Neuronal stem cell (in vitro differentiated cells): Measurements from ENCODE around the gene LMNA.
A peak's percentile ranks its signal among the peaks of the same experiment; 100 is the strongest.

Source experiments
- DNase-seq: peaks from one replicate; pipeline ENCODE4 v3.0.0-alpha.2; 2013; ENCODE audit warnings: low spot score
- H2AFZ ChIP-seq: one replicate; pipeline ENCODE4 v1.6.1; 2013; ENCODE audit warnings: mild to moderate bottlenecking, low read length, inconsistent platforms
- H2AK5ac ChIP-seq: 2 replicates; pipeline ENCODE4 v1.6.1; 2013; ENCODE audit warnings: low read depth, mild to moderate bottlenecking, inconsistent platforms, low read length, moderate library complexity, mixed read lengths
- H2BK120ac ChIP-seq: 2 replicates; pipeline ENCODE4 v1.6.1; 2013; ENCODE audit warnings: low read depth, mild to moderate bottlenecking, inconsistent platforms, low read length, moderate library complexity, mixed read lengths
- H2BK12ac ChIP-seq: one replicate; pipeline ENCODE4 v1.6.1; 2013; ENCODE audit warnings: low read length, inconsistent platforms
- H2BK15ac ChIP-seq: 2 replicates; pipeline ENCODE4 v1.6.1; 2013; ENCODE audit warnings: mild to moderate bottlenecking, low read length, inconsistent platforms, mixed read lengths
- H2BK5ac ChIP-seq: one replicate; pipeline ENCODE4 v1.6.1; 2013; ENCODE audit warnings: inconsistent platforms, mild to moderate bottlenecking, low read length, moderate library complexity
- H3K14ac ChIP-seq: one replicate; pipeline ENCODE4 v1.6.1; 2013; ENCODE audit warnings: low read length, inconsistent platforms
- H3K18ac ChIP-seq: 2 replicates; pipeline ENCODE4 v1.6.1; 2013; ENCODE audit warnings: low read length, inconsistent platforms
- H3K23ac ChIP-seq: 2 replicates; pipeline ENCODE4 v1.6.1; 2013; ENCODE audit warnings: low read depth, mild to moderate bottlenecking, mixed read lengths, low read length, inconsistent platforms; ENCODE audit not compliant: poor library complexity
- H3K27ac ChIP-seq: replicated peaks from 3 replicates; pipeline ENCODE4 v1.5.1; 2013; ENCODE audit warnings: low read length, inconsistent platforms
- H3K27me3 ChIP-seq, 3 experiments: 2 replicates each; pipeline ENCODE4 v1.6.1; 2013; ENCODE audit warnings: low read length in 3 of 3, mild to moderate bottlenecking in 2 of 3, inconsistent platforms in 1 of 3, low read depth in 1 of 3, mixed read lengths in 1 of 3, moderate library complexity in 1 of 3; ENCODE audit not compliant: control insufficient read depth in 3 of 3, insufficient read depth in 3 of 3
- H3K36me3 ChIP-seq, 2 donors: replicated peaks in 1 of 2; 2 replicates each; pipeline ENCODE4 v1.6.1; 2013; ENCODE audit warnings: low read length in 2 of 2; ENCODE audit not compliant: control insufficient read depth in 2 of 2, insufficient read depth in 2 of 2
- H3K4ac ChIP-seq: 2 replicates; pipeline ENCODE4 v1.6.1; 2013; ENCODE audit warnings: inconsistent platforms, mild to moderate bottlenecking, low read length, moderate library complexity
- H3K4me1 ChIP-seq, 2 donors: 1 replicate in 1 of 2; 2 replicates in 1 of 2; pipeline ENCODE4 v1.6.1; 2013; ENCODE audit warnings: low read length in 2 of 2, low read depth in 1 of 2; ENCODE audit not compliant: control insufficient read depth in 2 of 2, insufficient read depth in 1 of 2
- H3K4me2 ChIP-seq: one replicate; pipeline ENCODE4 v1.6.1; 2013; ENCODE audit warnings: mild to moderate bottlenecking, low read length, inconsistent platforms; ENCODE audit not compliant: insufficient read depth, poor library complexity, severe bottlenecking
- H3K4me3 ChIP-seq, 2 donors: 2 replicates each; pipeline ENCODE4 v1.5.1; 2013; ENCODE audit warnings: low read length in 2 of 2, mild to moderate bottlenecking in 2 of 2, inconsistent platforms in 1 of 2, moderate library complexity in 1 of 2
- H3K79me1 ChIP-seq: one replicate; pipeline ENCODE4 v1.6.1; 2013; ENCODE audit warnings: low read depth, mild to moderate bottlenecking, inconsistent platforms, low read length, moderate library complexity
- H3K9ac ChIP-seq: one replicate; pipeline ENCODE4 v1.6.1; 2013; ENCODE audit warnings: mild to moderate bottlenecking, low read depth, low read length, inconsistent platforms; ENCODE audit not compliant: poor library complexity
- H3K9me3 ChIP-seq, 2 donors: replicated peaks in 1 of 2; 2 replicates each; pipeline versions ENCODE3 to v1.6.1; 2013; ENCODE audit warnings: low read length in 2 of 2, mild to moderate bottlenecking in 2 of 2, inconsistent platforms in 1 of 2, low read depth in 1 of 2, mixed read lengths in 1 of 2, moderate library complexity in 1 of 2; ENCODE audit not compliant: control insufficient read depth in 2 of 2, insufficient read depth in 1 of 2
- H4K8ac ChIP-seq: one replicate; pipeline ENCODE4 v1.6.1; 2013; ENCODE audit warnings: low read depth, mild to moderate bottlenecking, inconsistent platforms, low read length, moderate library complexity
- H4K91ac ChIP-seq: one replicate; pipeline ENCODE4 v1.6.1; 2013; ENCODE audit warnings: low read length, low read depth, mild to moderate bottlenecking, inconsistent platforms; ENCODE audit not compliant: poor library complexity
- WGBS, 2 donors: extraction: QIAGEN DNeasy Blood & Tissue Kit; methylation state at CpG; one replicate each; pipeline ENCODE4 v1.1.7; 2013; ENCODE audit warnings: missing lambda C conversion rate in 2 of 2, mixed read lengths in 1 of 2; ENCODE audit not compliant: insufficient read length in 2 of 2, insufficient replicate concordance in 1 of 2; ENCODE audit errors: extremely low coverage in 2 of 2; 5-methylcytosine and 5-hydroxymethylcytosine counted together

Gene LMNA

GRCh38 chr1:156167536-156167935, 53.0 kb downstream of the LMNA start:
- H3K27ac ChIP-seq: no peak overlapping the region
- H2BK15ac ChIP-seq: no peak overlapping the region
- DNase-seq: no peak
- no peak overlapping the region for H4K91ac ChIP-seq
- no peaks in the 10 kb centered on the region for H3K4me1 ChIP-seq
- H3K9me3 ChIP-seq: peaks cover 0 to 5% of the 10 kb centered on the region in 2 donors
- H3K79me1 ChIP-seq: no peaks in the 10 kb centered on the region
- H3K4ac ChIP-seq: no peak overlapping the region
- no peaks in the 10 kb centered on the region for H3K36me3 ChIP-seq
- no CpG with 5 or more reads among the region's 5 CpGs for WGBS, 2 donors
- H2AFZ ChIP-seq: peak overlapping the region; percentile 3
- no peak overlapping the region for H2AK5ac ChIP-seq
- no peak overlapping the region for H3K14ac ChIP-seq
- no peak overlapping the region for H2BK12ac ChIP-seq
- no peak overlapping the region for H3K4me2 ChIP-seq
- H3K23ac ChIP-seq: no peak overlapping the region
- H3K4me3 ChIP-seq: no peak overlapping the region
- H4K8ac ChIP-seq: no peak overlapping the region
- H3K27me3 ChIP-seq: peaks cover 0 to 2% (median 0%) of the 10 kb centered on the region in 3 experiments
- no peak overlapping the region for H2BK120ac ChIP-seq
- no peak overlapping the region for H2BK5ac ChIP-seq
- no peak overlapping the region for H3K18ac ChIP-seq
- no peak overlapping the region for H3K9ac ChIP-seq

- Histone ChIP-seq H3K23ac (no peak overlapping the region), H2AFZ (no peak overlapping the region), H3K4me2 (no peak overlapping the region), H3K4me3 (no peak overlapping the region), H2BK15ac (no peak overlapping the region), H3K79me1 (no peaks in the 10 kb centered on the region), H3K9ac (no peak overlapping the region), H3K4ac (no peak overlapping the region), H3K27me3 (peaks cover 0 to 18% (median 0%) of the 10 kb centered on the region in 3 experiments), H4K91ac (no peak overlapping the region), H4K8ac (no peak overlapping the region), H2BK120ac (no peak overlapping the region), H3K9me3 (no peaks in the 10 kb centered on the region), H3K14ac (no peak overlapping the region), H3K18ac (no peak overlapping the region), H2AK5ac (no peak overlapping the region), H3K36me3 (peaks cover 0 to 2% of the 10 kb centered on the region in 2 donors), H3K4me1 (peaks cover 0 to 3% of the 10 kb centered on the region in 2 donors), H3K27ac (no peak overlapping the region), H2BK5ac (no peak overlapping the region), H2BK12ac (no peak overlapping the region)
- DNase-seq: no peak
- WGBS, 2 donors: no CpG with 5 or more reads among the region's 9 CpGs
These were observed 58.4 kb downstream of the LMNA start for GRCh38 chr1:156172696-156173470.

GRCh38 chr1:156176610-156177210, 62.2 kb downstream of the LMNA start:
- no peak for DNase-seq

GRCh38 chr1:156177919-156178654, 63.6 kb downstream of the LMNA start:
- no peak overlapping the region for H3K14ac ChIP-seq
- no peak overlapping the region for H3K4me3 ChIP-seq
- H2AK5ac ChIP-seq: no peak overlapping the region
- H3K27ac ChIP-seq: no peak overlapping the region
- H3K4me2 ChIP-seq: no peak overlapping the region
- H2BK120ac ChIP-seq: no peak overlapping the region
- H2BK15ac ChIP-seq: peak overlapping the region; percentile 30
- no peak overlapping the region for H4K8ac ChIP-seq
- H2BK12ac ChIP-seq: no peak overlapping the region
- H3K4me1 ChIP-seq: peaks cover 0 to 11% of the 10 kb centered on the region in 2 donors
- DNase-seq: no peak
- no CpG with 5 or more reads among the region's 7 CpGs for WGBS, 2 donors
- H3K79me1 ChIP-seq: no peaks in the 10 kb centered on the region
- no peak overlapping the region for H3K23ac ChIP-seq
- peaks cover 0 to 18% (median 0%) of the 10 kb centered on the region in 3 experiments for H3K27me3 ChIP-seq
- H3K9me3 ChIP-seq: no peaks in the 10 kb centered on the region
- H3K18ac ChIP-seq: no peak overlapping the region
- no peak overlapping the region for H2BK5ac ChIP-seq
- H3K9ac ChIP-seq: no peak overlapping the region
- H2AFZ ChIP-seq: no peak overlapping the region
- H3K4ac ChIP-seq: no peak overlapping the region
- no peaks in the 10 kb centered on the region for H3K36me3 ChIP-seq
- H4K91ac ChIP-seq: no peak overlapping the region

More at GRCh38 chr1:156176610-156177210, 62.2 kb downstream of the LMNA start:
- Histone ChIP-seq H3K4me2 (no peak overlapping the region), H2AK5ac (peak overlapping the region; percentile 23), H3K14ac (no peak overlapping the region), H2BK5ac (no peak overlapping the region), H3K18ac (no peak overlapping the region), H2BK12ac (peak overlapping the region; percentile 76), H2BK15ac (no peak overlapping the region), H2AFZ (no peak overlapping the region), H2BK120ac (no peak overlapping the region), H3K36me3 (peaks cover 0 to 2% of the 10 kb centered on the region in 2 donors), H3K4me3 (no peak overlapping the region), H3K27me3 (peaks cover 0 to 18% (median 0%) of the 10 kb centered on the region in 3 experiments), H3K27ac (no peak overlapping the region), H3K4me1 (peaks cover 0 to 8% of the 10 kb centered on the region in 2 donors), H3K4ac (no peak overlapping the region), H4K8ac (no peak overlapping the region), H3K9me3 (no peaks in the 10 kb centered on the region), H3K9ac (no peak overlapping the region), H3K23ac (no peak overlapping the region), H4K91ac (no peak overlapping the region), H3K79me1 (no peaks in the 10 kb centered on the region)
- no CpG with 5 or more reads among the region's 12 CpGs for WGBS, 2 donors
